ENCODE results near the gene TEX2. TPM values are rescaled to one million over a fixed set of nuclear protein-coding genes. Genes with fewer than 3 reads are reported as not detected.

Gene TEX2
- total RNA-seq, 8 experiments from 2014 or later, result 13.9 to 50.9 (median 23.9) TPM

DNA sequence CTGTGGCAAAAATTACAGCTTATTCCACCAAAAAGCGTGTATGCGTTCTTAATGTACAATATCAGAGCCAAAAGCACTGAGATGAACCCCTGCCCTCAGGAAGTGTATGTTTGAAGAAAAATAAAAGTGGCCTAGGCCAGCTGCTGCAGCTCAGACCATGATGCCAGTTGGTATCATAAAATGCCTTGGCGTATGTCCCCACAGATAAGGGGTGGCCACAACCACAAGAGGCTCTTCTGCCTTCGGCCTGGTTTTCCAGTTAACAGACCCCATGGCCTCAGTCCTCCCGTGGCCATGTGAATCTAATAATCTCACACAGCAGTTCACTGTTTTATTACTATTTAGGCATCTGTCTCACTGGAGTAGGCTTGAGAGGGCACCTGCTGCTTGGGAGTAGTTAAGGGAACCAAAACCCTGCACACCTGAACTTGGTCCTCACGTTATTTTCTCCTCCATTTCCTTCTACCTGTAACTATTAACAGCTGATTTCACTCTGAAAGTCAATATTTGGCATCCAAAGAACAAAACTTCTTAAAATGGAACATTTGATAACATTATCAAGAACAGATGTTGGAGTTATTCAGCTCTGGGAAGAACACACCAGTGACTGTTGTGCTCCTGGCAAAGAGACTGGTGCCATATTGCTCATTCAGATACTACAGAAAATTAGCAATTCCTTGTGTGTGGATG lies 98.3 kb downstream of the TEX2 start:
- ATAC-seq (replicated peaks in 6 of 8), result no peak
- H3K27ac ChIP-seq, result no peak overlapping the region
- WGBS, 10 experiments, result 73 to 100% (median 95%) methylated on average over 1 to 5 of the region's 6 CpGs; no CpG with 5 or more reads in 3 of the 10 experiments
- in situ Hi-C loops (cut with MboI; ENCODE audit: low pct_unique_long_range_greater_than_20kb in 2 of 9, low sequenced_read_pairs in 9 of 9, unreplicated experiment in 9 of 9), result loop anchor here in 2 of 9 experiments (25.0 kb wide), 1 partner anchor 98 kb away; the partner anchor contains the start of gene TEX2 (in 2 of the 2)
- H3K4me3 ChIP-seq, result no peak overlapping the region
- H3K4me1 ChIP-seq (replicated peaks in 1 of 2), result peaks cover 5 to 7% of the 10 kb centered on the region in 2 donors

- WGBS, 10 experiments, result 0 to 100% (median 97%) methylated on average over 1 to 6 of the region's 6 CpGs; no CpG with 5 or more reads in 2 of the 10 experiments
- in situ Hi-C loops (cut with MboI; ENCODE audit: low pct_unique_long_range_greater_than_20kb in 2 of 9, low sequenced_read_pairs in 9 of 9, unreplicated experiment in 9 of 9), result loop anchor here in 2 of 9 experiments (25.0 kb wide), 1 partner anchor 99 kb away; the partner anchor contains the start of gene TEX2 (in 2 of the 2)
- peaks cover 7 to 16% of the 10 kb centered on the region in 2 donors for H3K4me1 ChIP-seq (replicated peaks in 1 of 2)
- no peak for ATAC-seq (replicated peaks in 6 of 8)
- no peak overlapping the region for H3K27ac ChIP-seq
- no peak overlapping the region for H3K4me3 ChIP-seq
These were observed 99.6 kb downstream of the TEX2 start for GRCh38 chr17:64163468-64163867.

DNA sequence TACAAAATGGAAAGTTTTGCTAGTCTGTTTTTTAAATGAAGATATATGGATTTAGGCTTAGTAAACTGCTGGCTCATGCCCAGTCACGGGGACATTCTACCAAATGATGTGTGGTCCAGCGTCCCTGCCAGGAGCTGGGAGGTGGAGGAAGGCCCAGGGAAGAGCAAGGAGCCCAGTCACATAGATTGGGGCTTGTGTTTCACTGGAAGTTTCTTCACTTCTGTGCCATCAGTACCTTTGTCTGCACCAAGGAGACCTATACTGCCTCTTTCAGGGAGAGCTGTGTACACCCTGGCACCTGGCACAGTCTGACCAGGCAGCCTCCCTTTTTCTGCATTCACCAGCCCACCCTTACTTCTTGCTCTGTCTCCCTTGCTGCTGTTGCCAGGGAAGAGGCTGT lies 100.5 kb downstream of the TEX2 start:
- in situ Hi-C loops (cut with MboI; ENCODE audit: low pct_unique_long_range_greater_than_20kb in 2 of 9, low sequenced_read_pairs in 9 of 9, unreplicated experiment in 9 of 9), result loop anchor here in 2 of 9 experiments (25.0 kb wide), 1 partner anchor 100 kb away; the partner anchor contains the start of gene TEX2 (in 2 of the 2)
- WGBS, 10 experiments, result 50 to 86% (median 80%) methylated on average over 1 to 2 of the region's 2 CpGs; no CpG with 5 or more reads in 6 of the 10 experiments
- no peak overlapping the region for H3K27ac ChIP-seq

GRCh38 chr17:64161380-64162176 lies 101.5 kb downstream of the TEX2 start:
- H3K4me3 ChIP-seq, result no peak overlapping the region
- no peak overlapping the region for H3K27ac ChIP-seq
- 50 to 97% (median 70%) methylated on average over 2 to 4 of the region's 6 CpGs for WGBS, 10 experiments
- in situ Hi-C loops (cut with MboI; ENCODE audit: low pct_unique_long_range_greater_than_20kb in 2 of 9, low sequenced_read_pairs in 9 of 9, unreplicated experiment in 9 of 9), result loop anchor here in 2 of 9 experiments (25.0 kb wide), 1 partner anchor 101 kb away; the partner anchor contains the start of gene TEX2 (in 2 of the 2)
- ATAC-seq (replicated peaks in 6 of 8), result peak in 3 of 8 experiments; percentile 16 to 80 (median 77)
- H3K4me1 ChIP-seq (replicated peaks in 1 of 2), result peaks cover 7 to 21% of the 10 kb centered on the region in 2 donors

More for the DNA sequence above, 100.5 kb downstream of the TEX2 start:
- H3K4me1 ChIP-seq (replicated peaks in 1 of 2), result peaks cover 7 to 21% of the 10 kb centered on the region in 2 donors
- H3K4me3 ChIP-seq, result no peak overlapping the region
- peak in 1 of 8 experiments; percentile 16 for ATAC-seq (replicated peaks in 6 of 8)

- H3K4me3 ChIP-seq, result no peak overlapping the region
- 15 to 100% (median 77%) methylated on average over 1 to 4 of the region's 4 CpGs; no CpG with 5 or more reads in 1 of the 10 experiments for WGBS, 10 experiments
- ATAC-seq (replicated peaks in 6 of 8), result peak in 4 of 8 experiments; percentile 13 to 56 (median 38)
- peaks cover 7 to 21% of the 10 kb centered on the region in 2 donors for H3K4me1 ChIP-seq (replicated peaks in 1 of 2)
- no peak overlapping the region for H3K27ac ChIP-seq
- in situ Hi-C loops (cut with MboI; ENCODE audit: low pct_unique_long_range_greater_than_20kb in 2 of 9, low sequenced_read_pairs in 9 of 9, unreplicated experiment in 9 of 9), result loop anchor here in 2 of 9 experiments (25.0 kb wide), 1 partner anchor 102 kb away; the partner anchor contains the start of gene TEX2 (in 2 of the 2)
These were observed 102.7 kb downstream of the TEX2 start for GRCh38 chr17:64160378-64160777.

DNA sequence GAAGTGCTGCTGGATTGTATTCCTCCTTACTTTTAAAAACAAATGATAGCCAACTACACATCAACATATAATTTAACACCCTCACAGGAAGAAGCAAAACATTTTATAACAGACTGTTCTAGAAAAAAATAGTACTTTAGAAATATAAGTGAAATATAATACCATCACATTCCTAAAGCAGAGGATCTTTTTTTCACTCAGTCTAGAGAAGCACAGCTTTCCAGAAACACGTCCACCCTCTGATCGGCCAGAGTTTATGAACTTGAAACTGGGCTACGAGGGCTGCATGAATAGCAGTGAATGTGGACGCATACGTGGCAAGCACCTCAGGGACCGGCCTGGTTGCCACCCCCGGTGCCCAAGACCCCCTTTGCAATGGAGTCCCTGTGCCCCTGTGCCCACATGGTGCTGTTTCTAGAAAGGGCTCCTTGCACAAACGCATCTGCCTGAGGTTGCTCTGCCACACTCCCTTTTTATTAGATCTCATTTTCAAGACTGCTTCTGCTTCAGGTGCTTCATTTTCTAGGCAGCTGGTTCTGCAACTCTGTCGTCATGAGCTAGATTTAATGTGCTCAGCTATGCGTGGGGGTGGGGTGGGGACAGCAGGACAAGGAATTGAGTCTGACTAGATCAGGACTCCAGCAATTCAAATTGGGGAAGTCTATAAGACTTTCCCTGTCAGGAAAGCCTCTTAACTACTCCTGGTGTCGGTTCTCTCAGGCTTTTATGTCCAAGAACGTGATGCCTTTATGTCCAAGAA lies 104.0 kb downstream of the TEX2 start:
- in situ Hi-C loops (cut with MboI; ENCODE audit: low pct_unique_long_range_greater_than_20kb in 2 of 9, low sequenced_read_pairs in 9 of 9, unreplicated experiment in 9 of 9), result loop anchor here in 2 of 9 experiments (25.0 kb wide), 1 partner anchor 103 kb away; the partner anchor contains the start of gene TEX2 (in 2 of the 2)

GRCh38 chr17:64158406-64158805 lies 104.7 kb downstream of the TEX2 start:
- H3K4me3 ChIP-seq, result no peak overlapping the region
- WGBS, 10 experiments, result 0 to 100% (median 89%) methylated on average over 1 to 4 of the region's 7 CpGs; no CpG with 5 or more reads in 1 of the 10 experiments
- no peak overlapping the region for H3K27ac ChIP-seq
- in situ Hi-C loops (cut with MboI; ENCODE audit: low pct_unique_long_range_greater_than_20kb in 2 of 9, low sequenced_read_pairs in 9 of 9, unreplicated experiment in 9 of 9), result loop anchor here in 2 of 9 experiments (25.0 kb wide), 1 partner anchor 104 kb away; the partner anchor contains the start of gene TEX2 (in 2 of the 2)
- no peak for ATAC-seq (replicated peaks in 6 of 8)
- H3K4me1 ChIP-seq (replicated peaks in 1 of 2), result peaks cover 7 to 21% of the 10 kb centered on the region in 2 donors

More for the DNA sequence above, 104.0 kb downstream of the TEX2 start:
- peak in 4 of 8 experiments; percentile 36 to 45 (median 42) for ATAC-seq (replicated peaks in 6 of 8)
- Histone ChIP-seq H3K4me3 (no peak overlapping the region), H3K27ac (no peak overlapping the region), H3K4me1 (replicated peaks in 1 of 2) (peaks cover 7 to 21% of the 10 kb centered on the region in 2 donors)
- 60 to 94% (median 68%) methylated on average over 1 to 8 of the region's 12 CpGs for WGBS, 10 experiments

- H3K27ac ChIP-seq, result no peak overlapping the region
- peaks cover 7 to 21% of the 10 kb centered on the region in 2 donors for H3K4me1 ChIP-seq (replicated peaks in 1 of 2)
- 100% methylated on average over 1 to 2 of the region's 2 CpGs; no CpG with 5 or more reads in 5 of the 10 experiments for WGBS, 10 experiments
- ATAC-seq (replicated peaks in 6 of 8), result no peak
- in situ Hi-C loops (cut with MboI; ENCODE audit: low pct_unique_long_range_greater_than_20kb in 2 of 9, low sequenced_read_pairs in 9 of 9, unreplicated experiment in 9 of 9), result loop anchor here in 2 of 9 experiments (25.0 kb wide), 1 partner anchor 105 kb away; the partner anchor contains the start of gene TEX2 (in 2 of the 2)
- H3K4me3 ChIP-seq, result no peak overlapping the region
These were observed 105.3 kb downstream of the TEX2 start for GRCh38 chr17:64157669-64158180.

- in situ Hi-C loops (cut with MboI; ENCODE audit: low pct_unique_long_range_greater_than_20kb in 2 of 9, low sequenced_read_pairs in 9 of 9, unreplicated experiment in 9 of 9), result loop anchor here in 2 of 9 experiments (25.0 kb wide), 1 partner anchor 106 kb away; the partner anchor contains the start of gene TEX2 (in 2 of the 2)
These were observed 106.4 kb downstream of the TEX2 start for GRCh38 chr17:64156670-64157069.

DNA sequence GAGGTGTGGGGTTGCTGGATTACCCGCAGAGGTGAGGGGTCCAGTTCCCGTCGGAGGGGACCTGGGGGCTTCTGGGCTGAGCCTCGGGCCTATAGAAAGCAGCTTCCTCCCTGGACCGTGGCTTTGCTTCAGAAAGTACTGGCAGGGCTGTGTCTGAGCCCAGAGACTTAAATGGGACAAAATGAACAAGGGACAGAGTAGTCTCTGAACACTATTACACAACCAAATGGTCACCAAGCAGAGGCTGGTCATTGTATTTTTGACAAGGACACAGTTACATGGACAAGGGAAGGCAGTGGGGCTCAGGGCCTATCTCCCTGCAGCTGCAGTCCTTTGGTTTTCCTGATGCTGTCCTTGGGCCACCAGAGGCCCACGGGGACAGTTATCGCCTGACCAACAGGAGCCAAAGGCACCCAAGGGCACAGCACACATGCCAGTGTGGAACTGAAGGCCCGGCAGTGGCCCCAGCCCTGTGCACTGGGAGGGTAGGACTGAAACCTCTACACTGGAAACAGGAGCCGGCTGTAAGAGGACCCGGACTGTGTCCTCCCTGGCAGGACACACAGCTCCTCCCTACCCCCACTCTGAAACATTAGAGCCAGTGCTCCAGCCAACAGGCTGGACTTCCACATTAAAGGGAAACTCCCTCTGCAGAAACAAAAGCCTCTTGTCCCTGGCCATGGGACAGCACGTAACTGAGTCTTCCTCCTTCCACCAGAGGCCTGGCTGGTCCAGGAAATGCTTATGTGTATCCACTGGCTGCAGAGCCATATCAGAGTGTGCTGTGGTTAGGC lies 107.1 kb downstream of the TEX2 start:
- WGBS, 10 experiments, result 20 to 100% (median 76%) methylated on average over 1 to 6 of the region's 11 CpGs; no CpG with 5 or more reads in 5 of the 10 experiments
- peak; percentile 26 to 86 (median 61) for ATAC-seq (replicated peaks in 6 of 8)
- H3K4me1 ChIP-seq (replicated peaks in 1 of 2), result peaks cover 6 to 23% of the 10 kb centered on the region in 2 donors
- H3K4me3 ChIP-seq, result no peak overlapping the region
- in situ Hi-C loops (cut with MboI; ENCODE audit: low pct_unique_long_range_greater_than_20kb in 2 of 9, low sequenced_read_pairs in 9 of 9, unreplicated experiment in 9 of 9), result loop anchor here in 2 of 9 experiments (25.0 kb wide), 1 partner anchor 106 kb away; the partner anchor contains the start of gene TEX2 (in 2 of the 2)
- H3K27ac ChIP-seq, result no peak overlapping the region

More at GRCh38 chr17:64156670-64157069, 106.4 kb downstream of the TEX2 start:
- no peak overlapping the region for H3K4me3 ChIP-seq
- peaks cover 7 to 23% of the 10 kb centered on the region in 2 donors for H3K4me1 ChIP-seq (replicated peaks in 1 of 2)
- H3K27ac ChIP-seq, result no peak overlapping the region
- ATAC-seq (replicated peaks in 6 of 8), result peak in 2 of 8 experiments; percentile 19 to 42
- WGBS, 10 experiments, result 93 to 100% (median 100%) methylated on average over 1 to 2 of the region's 2 CpGs; no CpG with 5 or more reads in 7 of the 10 experiments

DNA sequence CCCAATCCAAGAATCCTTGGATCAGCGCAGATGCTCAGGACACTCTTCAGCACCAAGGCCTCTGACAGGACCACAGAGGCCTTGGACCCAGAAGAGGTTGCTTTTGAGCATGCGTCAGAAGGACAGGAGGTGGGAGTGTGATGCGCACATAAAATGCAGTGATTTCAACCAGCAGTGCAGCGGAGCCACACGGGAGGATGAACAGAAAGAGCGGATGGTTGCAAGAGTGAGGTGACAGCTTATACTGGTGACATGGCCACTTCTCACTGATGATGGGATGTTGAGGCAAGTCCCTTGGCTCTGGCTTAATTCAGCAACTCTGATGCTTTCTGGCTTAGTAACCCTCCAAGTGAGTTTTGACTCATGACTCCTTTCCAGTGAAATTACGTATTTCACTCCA lies 107.9 kb downstream of the TEX2 start:
- Histone ChIP-seq H3K27ac (no peak overlapping the region), H3K4me3 (no peak overlapping the region), H3K4me1 (replicated peaks in 1 of 2) (peaks cover 0 to 22% of the 10 kb centered on the region in 2 donors)
- ATAC-seq (replicated peaks in 6 of 8), result no peak
- in situ Hi-C loops (cut with MboI; ENCODE audit: low pct_unique_long_range_greater_than_20kb in 2 of 9, low sequenced_read_pairs in 9 of 9, unreplicated experiment in 9 of 9), result loop anchor here in 2 of 9 experiments (25.0 kb wide), 1 partner anchor 107 kb away; the partner anchor contains the start of gene TEX2 (in 2 of the 2)
- WGBS, 10 experiments, result 80 to 100% (median 91%) methylated on average over 1 to 7 of the region's 7 CpGs; no CpG with 5 or more reads in 2 of the 10 experiments
